HEK293 (cell line): ENCODE measurements around the gene TDRD9.

Experiments used
- CTCF ChIA-PET: fragments of 350-600 bp; formaldehyde crosslinking; extraction: SDS; loops from one replicate; lab custom pipeline; 2021; ENCODE audit warnings: antibody characterized with exemption; lab: Yijun Ruan, JAX
- POLR2A ChIA-PET: fragments of 300-600 bp; formaldehyde crosslinking; extraction: SDS; loops from one replicate; lab custom pipeline; 2020; ENCODE audit warnings: antibody characterized with exemption, inconsistent platforms; lab: Yijun Ruan, JAX
- H3K27ac ChIP-seq: fragments of 200-500 bp; sonication (Bioruptor generic); 2 replicates; pipeline ENCODE4 v1.5.1; 2014; ENCODE audit warnings: low read depth, low read length, control low read depth, inconsistent platforms; ENCODE audit errors: extremely low read depth
- H3K36me3 ChIP-seq, 2 experiments: fragments of 200-500 bp in 1 of 2; sonication (Bioruptor generic) in 1 of 2; 1 replicate in 1 of 2; 2 replicates in 1 of 2; pipeline ENCODE4 v1.5.1; 2014 to 2017; ENCODE audit warnings: inconsistent platforms in 2 of 2, low read length in 2 of 2; ENCODE audit not compliant: control insufficient read depth in 2 of 2, insufficient read depth in 1 of 2
- H3K4me1 ChIP-seq: fragments of 200-500 bp; sonication (Bioruptor generic); 2 replicates; pipeline ENCODE4 v1.5.1; 2014; ENCODE audit warnings: mild to moderate bottlenecking, low read length, inconsistent platforms; ENCODE audit not compliant: control insufficient read depth, insufficient read depth
- H3K4me3 ChIP-seq: 2 replicates; pipeline ENCODE4 v1.5.1; 2011; ENCODE audit warnings: low read depth, mild to moderate bottlenecking, control low read depth, low read length, moderate library complexity
- H3K9me3 ChIP-seq: fragments of 200-500 bp; sonication (Bioruptor generic); 2 replicates; pipeline ENCODE4 v1.5.1; 2014; ENCODE audit warnings: low read depth, low read length, inconsistent platforms; ENCODE audit not compliant: control insufficient read depth, insufficient read depth
- GFI1B ChIP-seq: fragments of 450-650 bp; formaldehyde crosslinking; IDR thresholded peaks from 2 replicates; pipeline ENCODE4 v1.5.1; 2016; ENCODE audit warnings: missing biosample characterization, missing genetic modification characterization
- KLF16 ChIP-seq: fragments of 450-650 bp; formaldehyde crosslinking; IDR thresholded peaks from 2 replicates; pipeline ENCODE4 v1.5.1; 2017; ENCODE audit warnings: missing biosample characterization, missing genetic modification characterization
- SETDB1 ChIP-seq: IDR thresholded peaks from one replicate; pipeline ENCODE4 v1.6.1; 2017; ENCODE audit warnings: mild to moderate bottlenecking, low read length, moderate library complexity, mixed read lengths; ENCODE audit not compliant: insufficient read length
- SP3 ChIP-seq: fragments of 450-650 bp; formaldehyde crosslinking; IDR thresholded peaks from 2 replicates; pipeline ENCODE4 v1.5.1; 2016; ENCODE audit warnings: missing biosample characterization, missing genetic modification characterization
- ZEB2 ChIP-seq: fragments of 450-650 bp; formaldehyde crosslinking; IDR thresholded peaks from 2 replicates; pipeline ENCODE4 v1.5.1; 2016; ENCODE audit warnings: missing biosample characterization, missing genetic modification characterization
- ZNF121 ChIP-seq: fragments of 450-650 bp; formaldehyde crosslinking; IDR thresholded peaks from 2 replicates; pipeline ENCODE4 v1.5.1; 2016; ENCODE audit warnings: missing biosample characterization, missing genetic modification characterization
- ZNF146 ChIP-seq: fragments of 450-650 bp; formaldehyde crosslinking; IDR thresholded peaks from 2 replicates; pipeline ENCODE4 v1.5.1; 2016; ENCODE audit warnings: missing biosample characterization, missing genetic modification characterization
- ZNF155 ChIP-seq: fragments of 450-650 bp; formaldehyde crosslinking; IDR thresholded peaks from 2 replicates; pipeline ENCODE4 v1.5.1; 2016; ENCODE audit warnings: missing biosample characterization, missing genetic modification characterization
- ZNF24 ChIP-seq: fragments of 450-650 bp; formaldehyde crosslinking; IDR thresholded peaks from 2 replicates; pipeline ENCODE4 v1.5.1; 2016; ENCODE audit warnings: missing biosample characterization, missing genetic modification characterization
- ZNF302 ChIP-seq: fragments of 450-650 bp; formaldehyde crosslinking; IDR thresholded peaks from 2 replicates; pipeline ENCODE4 v1.5.1; 2016; ENCODE audit warnings: missing biosample characterization, missing genetic modification characterization, low read depth
- ZNF391 ChIP-seq: fragments of 450-650 bp; formaldehyde crosslinking; IDR thresholded peaks from 2 replicates; pipeline ENCODE4 v1.5.1; 2016; ENCODE audit warnings: low read depth, missing biosample characterization, missing genetic modification characterization, borderline replicate concordance
- ZNF501 ChIP-seq: fragments of 450-650 bp; formaldehyde crosslinking; IDR thresholded peaks from 2 replicates; pipeline ENCODE4 v1.5.1; 2016; ENCODE audit warnings: missing biosample characterization, missing genetic modification characterization
- ZNF521 ChIP-seq: fragments of 450-650 bp; formaldehyde crosslinking; IDR thresholded peaks from 2 replicates; pipeline ENCODE4 v1.5.1; 2017; ENCODE audit warnings: missing biosample characterization, mild to moderate bottlenecking, missing genetic modification characterization
- ZNF544 ChIP-seq: fragments of 450-650 bp; formaldehyde crosslinking; IDR thresholded peaks from 2 replicates; pipeline ENCODE4 v1.5.0; 2017; ENCODE audit warnings: missing biosample characterization, missing genetic modification characterization
- ZNF558 ChIP-seq: fragments of 450-650 bp; formaldehyde crosslinking; IDR thresholded peaks from 2 replicates; pipeline ENCODE4 v1.5.1; 2016; ENCODE audit warnings: missing biosample characterization, missing genetic modification characterization
- ZNF843 ChIP-seq: fragments of 450-650 bp; formaldehyde crosslinking; IDR thresholded peaks from 2 replicates; pipeline ENCODE4 v1.5.1; 2016; ENCODE audit warnings: missing biosample characterization, missing genetic modification characterization
- TF ChIP-seq, protein P1 (sequence below): fragments of 450-650 bp; formaldehyde crosslinking; IDR thresholded peaks from 2 replicates; pipeline ENCODE4 v1.5.1; 2017; ENCODE audit warnings: missing biosample characterization, missing genetic modification characterization
- TF ChIP-seq, protein P2 (sequence below): fragments of 450-650 bp; formaldehyde crosslinking; conservative IDR thresholded peaks from 2 replicates; pipeline ENCODE4 v1.5.1; 2016; ENCODE audit warnings: low read depth, missing biosample characterization, missing genetic modification characterization

TDRD9 gene

DNA sequence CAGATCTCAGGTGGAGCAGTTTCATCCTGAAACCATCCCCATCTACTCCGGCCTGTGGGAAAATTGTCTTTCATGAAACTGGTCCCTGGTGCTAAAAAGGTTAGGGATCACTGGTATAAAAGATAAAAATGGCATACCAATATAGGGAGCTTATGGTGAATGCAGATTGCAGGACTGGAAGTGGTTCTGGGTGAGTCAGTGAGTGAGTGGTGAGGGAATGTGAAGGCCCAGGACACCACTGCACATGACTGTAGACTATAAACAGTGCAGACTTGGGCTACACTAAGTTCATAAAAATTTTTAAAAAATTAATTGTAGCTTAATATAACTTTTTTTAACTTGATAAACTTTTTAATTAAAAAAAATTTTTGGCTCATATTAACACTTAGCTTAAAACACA is 81.0 kb downstream of the TDRD9 start:
- CTCF ChIA-PET: interaction anchor here (0.6 to 1.5 kb wide), 3 partner anchors 12 to 402 kb away, joined by 3 to 4 read pairs (median 3); no protein-coding TSS in a partner anchor
- no peaks in the 10 kb centered on the region for H3K4me1 ChIP-seq
- H3K36me3 ChIP-seq: no peaks in the 10 kb centered on the region
- no peak overlapping the region for H3K27ac ChIP-seq
- H3K4me3 ChIP-seq: no peak overlapping the region
- H3K9me3 ChIP-seq: no peaks in the 10 kb centered on the region
- no peak for TF ChIP-seq ZNF302 (tag by site-specific recombination)
- TF ChIP-seq ZNF544 (tag by site-specific recombination): no peak
- no peak for TF ChIP-seq ZNF558 (tag by site-specific recombination)
- no peak for TF ChIP-seq ZNF501
- no peak for TF ChIP-seq ZEB2 (tag by site-specific recombination)
- no peak for TF ChIP-seq GFI1B (tag by site-specific recombination)
- TF ChIP-seq ZNF146 (tag by site-specific recombination): no peak
- no peak for TF ChIP-seq SETDB1
- TF ChIP-seq, protein P1, sequence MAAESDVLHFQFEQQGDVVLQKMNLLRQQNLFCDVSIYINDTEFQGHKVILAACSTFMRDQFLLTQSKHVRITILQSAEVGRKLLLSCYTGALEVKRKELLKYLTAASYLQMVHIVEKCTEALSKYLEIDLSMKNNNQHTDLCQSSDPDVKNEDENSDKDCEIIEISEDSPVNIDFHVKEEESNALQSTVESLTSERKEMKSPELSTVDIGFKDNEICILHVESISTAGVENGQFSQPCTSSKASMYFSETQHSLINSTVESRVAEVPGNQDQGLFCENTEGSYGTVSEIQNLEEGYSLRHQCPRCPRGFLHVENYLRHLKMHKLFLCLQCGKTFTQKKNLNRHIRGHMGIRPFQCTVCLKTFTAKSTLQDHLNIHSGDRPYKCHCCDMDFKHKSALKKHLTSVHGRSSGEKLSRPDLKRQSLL (tag by site-specific recombination): no peak
- TF ChIP-seq ZNF391 (tag by site-specific recombination): no peak
- TF ChIP-seq, protein P2, sequence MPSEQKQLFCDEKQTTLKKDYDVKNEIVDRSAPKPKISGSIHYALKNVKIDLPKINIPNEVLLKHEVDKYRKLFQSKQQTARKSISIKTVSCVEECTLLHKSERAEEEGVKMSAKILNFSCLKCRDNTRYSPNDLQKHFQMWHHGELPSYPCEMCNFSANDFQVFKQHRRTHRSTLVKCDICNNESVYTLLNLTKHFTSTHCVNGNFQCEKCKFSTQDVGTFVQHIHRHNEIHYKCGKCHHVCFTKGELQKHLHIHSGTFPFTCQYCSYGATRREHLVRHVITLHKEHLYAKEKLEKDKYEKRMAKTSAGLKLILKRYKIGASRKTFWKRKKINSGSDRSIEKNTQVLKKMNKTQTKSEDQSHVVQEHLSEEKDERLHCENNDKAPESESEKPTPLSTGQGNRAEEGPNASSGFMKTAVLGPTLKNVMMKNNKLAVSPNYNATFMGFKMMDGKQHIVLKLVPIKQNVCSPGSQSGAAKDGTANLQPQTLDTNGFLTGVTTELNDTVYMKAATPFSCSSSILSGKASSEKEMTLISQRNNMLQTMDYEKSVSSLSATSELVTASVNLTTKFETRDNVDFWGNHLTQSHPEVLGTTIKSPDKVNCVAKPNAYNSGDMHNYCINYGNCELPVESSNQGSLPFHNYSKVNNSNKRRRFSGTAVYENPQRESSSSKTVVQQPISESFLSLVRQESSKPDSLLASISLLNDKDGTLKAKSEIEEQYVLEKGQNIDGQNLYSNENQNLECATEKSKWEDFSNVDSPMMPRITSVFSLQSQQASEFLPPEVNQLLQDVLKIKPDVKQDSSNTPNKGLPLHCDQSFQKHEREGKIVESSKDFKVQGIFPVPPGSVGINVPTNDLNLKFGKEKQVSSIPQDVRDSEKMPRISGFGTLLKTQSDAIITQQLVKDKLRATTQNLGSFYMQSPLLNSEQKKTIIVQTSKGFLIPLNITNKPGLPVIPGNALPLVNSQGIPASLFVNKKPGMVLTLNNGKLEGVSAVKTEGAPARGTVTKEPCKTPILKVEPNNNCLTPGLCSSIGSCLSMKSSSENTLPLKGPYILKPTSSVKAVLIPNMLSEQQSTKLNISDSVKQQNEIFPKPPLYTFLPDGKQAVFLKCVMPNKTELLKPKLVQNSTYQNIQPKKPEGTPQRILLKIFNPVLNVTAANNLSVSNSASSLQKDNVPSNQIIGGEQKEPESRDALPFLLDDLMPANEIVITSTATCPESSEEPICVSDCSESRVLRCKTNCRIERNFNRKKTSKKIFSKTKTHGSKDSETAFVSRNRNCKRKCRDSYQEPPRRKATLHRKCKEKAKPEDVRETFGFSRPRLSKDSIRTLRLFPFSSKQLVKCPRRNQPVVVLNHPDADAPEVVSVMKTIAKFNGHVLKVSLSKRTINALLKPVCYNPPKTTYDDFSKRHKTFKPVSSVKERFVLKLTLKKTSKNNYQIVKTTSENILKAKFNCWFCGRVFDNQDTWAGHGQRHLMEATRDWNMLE (tag by site-specific recombination): no peak
- no peak for TF ChIP-seq SP3
- TF ChIP-seq ZNF24: no peak
- TF ChIP-seq KLF16 (tag by site-specific recombination): no peak
- no peak for TF ChIP-seq ZNF155 (tag by site-specific recombination)
- POLR2A ChIA-PET: interaction anchor here (0.7 kb wide), 1 partner anchor 12 kb away, joined by 3 read pairs; no protein-coding TSS in a partner anchor

DNA sequence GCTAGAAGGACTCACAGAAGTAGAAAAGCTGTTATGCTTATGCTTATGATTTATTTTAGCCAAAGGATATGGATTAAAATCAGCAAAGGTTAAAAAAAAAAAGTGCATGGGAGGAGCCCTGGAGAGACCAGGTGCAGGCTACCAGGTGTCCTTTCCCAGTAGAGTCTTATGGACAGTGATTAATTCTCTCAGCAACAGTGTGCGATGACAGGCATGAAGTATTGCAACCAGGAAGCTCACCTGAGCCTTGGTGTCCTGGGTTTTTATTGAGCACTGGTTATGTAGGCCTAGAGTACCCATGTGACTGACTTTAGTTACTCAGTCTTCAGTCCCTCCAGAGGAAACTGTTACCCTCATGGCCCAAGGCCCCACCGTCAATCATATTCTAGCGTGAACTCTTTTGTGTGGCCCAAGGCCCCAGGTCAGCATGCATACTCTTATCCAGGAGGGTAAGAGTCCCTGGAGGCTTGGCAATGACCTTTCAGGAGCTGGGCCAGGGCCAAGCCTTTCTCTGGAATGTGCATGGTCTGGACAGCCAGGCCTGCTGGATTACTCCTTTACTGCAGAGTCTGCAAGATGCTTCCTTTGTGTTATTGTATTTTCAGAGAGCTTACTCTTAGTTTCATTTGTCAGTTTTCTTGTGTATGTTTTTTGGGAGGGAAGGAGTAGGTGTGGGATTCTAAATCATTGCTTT is 83.7 kb downstream of the TDRD9 start:
- Histone ChIP-seq H3K9me3 (no peaks in the 10 kb centered on the region), H3K36me3 (no peaks in the 10 kb centered on the region), H3K4me1 (no peaks in the 10 kb centered on the region), H3K4me3 (no peak overlapping the region), H3K27ac (no peak overlapping the region)
- ChIA-PET CTCF (interaction anchor here (0.6 kb wide), 1 partner anchor 150 kb away, joined by 3 read pairs; no protein-coding TSS in a partner anchor), POLR2A (no interaction called here)
- TF ChIP-seq ZNF843 (tag by site-specific recombination): no peak
- no peak for TF ChIP-seq ZNF121 (tag by site-specific recombination)
- TF ChIP-seq ZNF521: no peak
